ENCODE measurements around the gene ZCCHC24.

DNA sequence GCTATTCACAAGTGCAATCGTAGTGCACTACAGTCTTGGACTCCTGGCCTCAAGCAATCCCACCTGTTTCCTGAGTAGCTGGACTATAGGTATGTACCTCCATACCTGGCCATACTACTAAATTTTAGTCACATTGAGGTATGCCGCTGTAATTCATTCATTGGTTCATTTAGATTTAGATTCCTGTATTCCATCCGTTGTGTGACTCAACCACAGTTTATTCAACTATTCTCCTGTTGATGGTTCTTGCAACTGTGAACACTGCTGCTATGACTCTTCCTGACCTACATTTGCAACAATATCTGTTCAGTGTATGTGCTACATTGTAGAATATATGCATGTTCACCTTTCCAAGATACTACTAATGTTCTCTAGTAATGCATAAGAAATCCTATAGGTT lies 8.0 kb upstream of the ZCCHC24 start:
- TF ChIP-seq CTCF (IDR thresholded peaks at IDR 0.05; ENCODE audit: extremely low read depth in 1 of 2, insufficient read depth in 1 of 2, low read depth in 1 of 2, low read length in 2 of 2): no peak
- TF ChIP-seq MAX (IDR thresholded peaks at IDR 0.05; ENCODE audit: insufficient read depth, insufficient read length): no peak
- TF ChIP-seq POLR2AphosphoS5 (IDR thresholded peaks at IDR 0.05; ENCODE audit: insufficient read depth, low read depth, low read length): no peak
- TF ChIP-seq POLR2A (IDR thresholded peaks at IDR 0.05; ENCODE audit: low read depth, low read length): no peak
- no peak for TF ChIP-seq JUN (IDR thresholded peaks at IDR 0.05; ENCODE audit: borderline replicate concordance, insufficient read depth, insufficient read length, low read depth)
- TF ChIP-seq GATA2 (IDR thresholded peaks at IDR 0.05; ENCODE audit: insufficient read depth, insufficient read length, low read depth, low read length): no peak
- no peak for TF ChIP-seq EZH2 (IDR thresholded peaks at IDR 0.05; ENCODE audit: borderline replicate concordance, low read depth, low read length, severe bottlenecking)

All from endothelial cell of umbilical vein (primary cell).